K562 (cell line): ENCODE measurements around the gene STX18. TPM values are rescaled to one million over a fixed set of nuclear protein-coding genes. Genes with fewer than 3 reads are reported as not detected.

Experiments used
- ATAC-seq: fragments of 200-7000 bp; cut with Tn5 transposase; 3 replicates; pipeline ENCODE4 v1.9.1; 2020; ENCODE audit warnings: moderate library complexity
- BruUV-seq: library from RNA; stranded (reverse); fragments of 400-500 nt; replicated peaks from 2 replicates; lab custom pipeline; 2021; lab: Mats Ljungman, UMichigan
- CTCF ChIA-PET: fragments of 300-600 bp; formaldehyde crosslinking; extraction: SDS; loops from one replicate; lab custom pipeline; 2021; ENCODE audit warnings: low intra/inter-chr PET ratio; lab: Yijun Ruan, JAX
- POLR2A ChIA-PET: fragments of 300-600, 350-650 bp; sonication (Branson Sonifier 250); formaldehyde crosslinking; extraction: SDS; loops from one replicate; lab custom pipeline; 2021; ENCODE audit warnings: antibody characterized with exemption, inconsistent platforms; lab: Yijun Ruan, JAX
- DNase-seq, 4 experiments: peaks; one replicate each; pipeline versions ENCODE4 v3.0.0 to v3.0.0-alpha.2; 2011 to 2018; ENCODE audit warnings: low spot score in 3 of 4, mixed read lengths in 3 of 4; ENCODE audit errors: extremely low read depth in 1 of 4
- FAIRE-seq: peaks from 2 replicates; lab custom pipeline; 2011; peaks lifted over from hg19 to GRCh38; lab: Jason Lieb, UNC
- H2AFZ ChIP-seq: 2 replicates; pipeline ENCODE4 v1.6.0; 2011; ENCODE audit warnings: low read depth, low read length, control low read depth, inconsistent platforms
- H3K27ac ChIP-seq: fragments of 200-600 bp; 3 replicates; pipeline ENCODE4 v1.8.0; 2011; ENCODE audit warnings: low read depth, mild to moderate bottlenecking, control low read depth, inconsistent platforms, low read length, moderate library complexity, mixed read lengths; ENCODE audit errors: extremely low read depth
- H3K27me3 ChIP-seq, 2 experiments: fragments of 300-600 bp in 1 of 2; 2 replicates in 1 of 2; 3 replicates in 1 of 2; pipeline versions ENCODE4 v1.6.0 to v1.8.0; 2011; ENCODE audit warnings: inconsistent platforms in 2 of 2, low read length in 2 of 2, mild to moderate bottlenecking in 1 of 2, mixed read lengths in 1 of 2, moderate library complexity in 1 of 2; ENCODE audit not compliant: control insufficient read depth in 2 of 2, insufficient read depth in 2 of 2
- H3K36me3 ChIP-seq: fragments of 300-600 bp; 3 replicates; pipeline ENCODE4 v1.8.0; 2011; ENCODE audit warnings: mild to moderate bottlenecking, low read length, inconsistent platforms; ENCODE audit not compliant: control insufficient read depth, insufficient read depth
- H3K4me1 ChIP-seq, 2 experiments: fragments of 200-600 bp in 1 of 2; replicated peaks in 1 of 2; 2 replicates in 1 of 2; 3 replicates in 1 of 2; pipeline versions ENCODE4 v1.5.1 to v1.8.0; 2011; ENCODE audit warnings: inconsistent platforms in 2 of 2, low read length in 2 of 2, mild to moderate bottlenecking in 1 of 2, mixed read lengths in 1 of 2, moderate library complexity in 1 of 2; ENCODE audit not compliant: control insufficient read depth in 2 of 2, insufficient read depth in 2 of 2
- H3K4me2 ChIP-seq: 2 replicates; pipeline ENCODE4 v1.6.1; 2011; ENCODE audit warnings: low read length, control low read depth, inconsistent platforms, mixed read lengths; ENCODE audit not compliant: insufficient read depth
- H3K4me3 ChIP-seq: fragments of 200-600 bp; sonication (generic), shearing (Covaris generic); 2 replicates; pipeline ENCODE4 v1.5.1; 2016; ENCODE audit warnings: control low read depth, inconsistent platforms
- H3K79me2 ChIP-seq: fragments of 200-600 bp; 3 replicates; pipeline ENCODE4 v1.8.0; 2011; ENCODE audit warnings: low read length, inconsistent platforms; ENCODE audit not compliant: control insufficient read depth, insufficient read depth
- H3K9ac ChIP-seq, 2 experiments: 2 replicates each; pipeline versions ENCODE4 v1.6.0 to v1.6.1; 2011; ENCODE audit warnings: low read depth in 2 of 2, low read length in 2 of 2, control low read depth in 1 of 2, inconsistent platforms in 1 of 2, mild to moderate bottlenecking in 1 of 2, mixed read lengths in 1 of 2; ENCODE audit not compliant: insufficient read depth in 1 of 2
- H3K9me1 ChIP-seq: one replicate; pipeline ENCODE4 v1.6.0; 2011; ENCODE audit warnings: inconsistent platforms, mild to moderate bottlenecking, low read length, moderate library complexity; ENCODE audit not compliant: control insufficient read depth, insufficient read depth
- H3K9me3 ChIP-seq: replicated peaks from 2 replicates; pipeline ENCODE4 v1.5.1; 2011; ENCODE audit warnings: low read depth, low read length, inconsistent platforms; ENCODE audit not compliant: control insufficient read depth, insufficient read depth
- H4K20me1 ChIP-seq: replicated peaks from 2 replicates; pipeline ENCODE4 v1.6.1; 2011; ENCODE audit warnings: low read length, inconsistent platforms, mixed read lengths; ENCODE audit not compliant: control insufficient read depth, insufficient read depth
- CEBPB ChIP-seq: fragments of 450-650 bp; IDR thresholded peaks from 2 replicates; pipeline ENCODE4 v1.6.1; 2016; ENCODE audit warnings: missing genetic modification characterization, missing compliant biosample characterization
- ZC3H8 ChIP-seq: fragments of 450-650 bp; IDR thresholded peaks from 2 replicates; pipeline ENCODE4 v1.6.1; 2017
- ZNF217 ChIP-seq: sonication (generic); formaldehyde crosslinking; IDR thresholded peaks from 2 replicates; pipeline ENCODE4 v1.8.0; 2022; ENCODE audit warnings: mild to moderate bottlenecking, missing genetic modification reagents
- WGBS: fragments of 100-300 bp; shearing (Covaris generic); methylation state at CpG from one replicate; pipeline ENCODE4 v1.1.6; 2016; ENCODE audit warnings: low coverage, mixed read lengths; ENCODE audit not compliant: insufficient coverage; ENCODE audit errors: missing lambda C conversion rate; 5-methylcytosine and 5-hydroxymethylcytosine counted together
- in situ Hi-C: fragments of 300-500 bp; cut with MboI; formaldehyde crosslinking; loops from 4 replicates; pipeline ENCODE4 v1.15.0; 2018; ENCODE audit warnings: inconsistent platforms, mixed read lengths
- intact Hi-C: fragments of 100-400 bp; cut with micrococcal nuclease; formaldehyde crosslinking; loops from 2 replicates; pipeline ENCODE4 v1.14.2; 2022
- polyA plus RNA-seq, 8 experiments: library from polyadenylated mRNA; depleted of rRNA in 4 of 8; stranded (reverse) in 5 of 8; unstranded in 3 of 8; fragments of >200 nt; fragmentation: Nextera tagmentation in 2 of 8; fragmentation: Illumina TruSeq in 1 of 8; extraction: Ambion mirVana in 2 of 8; extraction: Trizol in 1 of 8; gene quantifications; 2 replicates each; pipeline versions ENCODE4 v1.2.1 to v1.2.3, GENCODE V29; 2011 to 2014; ENCODE audit warnings: inconsistent platforms in 1 of 8, missing spikeins in 1 of 8
- total RNA-seq, 7 experiments: library from RNA; depleted of rRNA in 6 of 7; stranded (reverse); fragments of >200 nt in 6 of 7; fragmentation: Illumina TruSeq in 2 of 7; extraction: Trizol in 2 of 7; gene quantifications; 2 replicates each; pipeline versions ENCODE4 v1.2.1 to v1.2.3, GENCODE V29; 2011 to 2021; ENCODE audit warnings: low replicate concordance in 1 of 7
- TF ChIP-seq, protein P1 (sequence below): IDR thresholded peaks from 2 replicates; pipeline ENCODE4 v1.6.1; 2014; ENCODE audit warnings: antibody characterized with exemption

STX18 gene
- total and polyA plus RNA-seq, 9 of the 15 experiments (the other 6 are each of a cell fraction or from before 2014, with no cell fraction given) = 6.2 to 41.7 (median 22.7) TPM

DNA sequence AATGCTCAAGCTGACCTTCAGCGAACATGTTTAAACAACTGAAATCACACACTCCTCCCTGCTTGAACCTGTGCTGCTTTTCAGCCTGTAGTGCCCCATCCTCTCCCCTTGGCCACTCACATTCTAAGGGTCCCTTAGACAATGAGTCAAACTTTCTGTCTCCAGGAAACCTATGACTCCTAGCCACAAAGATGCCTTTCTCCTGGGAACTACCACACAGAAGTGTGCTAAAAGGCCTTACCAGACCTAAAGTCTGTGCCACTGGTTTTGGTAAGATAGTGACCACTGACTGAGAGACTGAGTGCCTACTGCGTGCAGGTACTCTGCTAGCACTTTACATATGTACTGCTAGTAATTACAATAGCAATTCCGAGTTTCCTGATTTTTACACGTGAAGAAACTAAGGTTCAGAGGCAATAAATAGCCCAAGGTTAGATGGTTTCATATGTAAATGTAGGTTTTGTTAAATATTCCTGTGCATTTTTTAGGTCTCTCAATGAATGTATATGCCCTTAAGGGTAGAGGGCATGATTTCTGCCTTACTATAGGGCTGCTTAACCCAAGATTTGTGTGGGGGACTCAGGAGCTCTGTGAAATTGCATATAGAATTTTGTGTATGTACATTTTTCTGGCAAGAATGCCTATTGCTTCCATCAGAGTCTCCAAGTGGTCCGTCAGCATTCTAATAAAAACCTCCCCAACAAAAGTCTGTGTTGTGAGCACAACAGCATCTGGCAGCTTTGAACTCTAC, 83.9 kb downstream of the STX18 start (continued):
- no peak for TF ChIP-seq ZNF217 (CRISPR knock-in tag)

DNA sequence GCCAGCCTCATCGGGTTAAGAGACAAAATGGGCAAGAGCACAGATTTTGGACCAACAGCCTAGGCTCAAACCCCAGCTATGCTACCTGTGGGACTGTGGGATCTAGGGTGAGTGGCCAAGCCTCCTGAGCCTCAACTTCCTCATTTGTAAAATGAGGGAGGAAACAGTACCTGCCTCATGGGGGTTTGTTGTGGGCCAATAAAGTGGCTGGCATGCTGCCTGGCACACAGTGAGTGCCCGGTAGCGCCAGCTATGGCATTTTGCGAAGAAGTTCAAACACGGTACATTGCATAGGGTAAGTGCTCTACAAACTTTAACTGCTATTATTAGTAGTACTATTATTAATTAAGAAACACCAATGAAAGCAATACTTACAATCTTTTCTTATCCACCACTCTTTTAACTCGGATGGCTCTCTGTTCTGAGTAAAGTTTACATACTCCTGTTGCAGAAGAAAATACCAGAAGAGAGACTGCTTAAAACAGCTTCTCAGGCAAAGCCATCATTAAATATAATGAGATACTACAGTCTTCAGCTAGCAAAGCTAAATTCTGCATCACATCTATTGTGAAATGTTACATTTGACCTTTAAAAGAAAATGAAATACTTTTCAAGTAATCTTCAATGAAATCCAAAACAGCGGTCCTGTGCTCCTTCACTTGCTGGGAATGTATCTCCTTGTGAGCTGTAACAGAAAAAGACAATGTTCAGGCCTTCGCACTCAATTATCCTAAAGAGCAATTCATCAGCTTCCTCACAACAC, 84.9 kb downstream of the STX18 start:
- H3K4me1 ChIP-seq = no peaks in the 10 kb centered on the region
- H3K36me3 ChIP-seq = peaks cover 35% of the 10 kb centered on the region
- no peaks in the 10 kb centered on the region for H3K27me3 ChIP-seq
- in situ Hi-C loops = no loop called here
- no peak for FAIRE-seq
- H3K9ac ChIP-seq = no peak overlapping the region
- H3K4me3 ChIP-seq = no peak overlapping the region
- intact Hi-C loops = no loop called here
- no peaks in the 10 kb centered on the region for H4K20me1 ChIP-seq
- no peaks in the 10 kb centered on the region for H3K79me2 ChIP-seq
- no peaks in the 10 kb centered on the region for H3K9me3 ChIP-seq
- BruUV-seq = no TSS peak
- H3K27ac ChIP-seq = no peak overlapping the region
- WGBS = 86% methylated on average over 7 of the region's 8 CpGs
- no peak overlapping the region for H3K4me2 ChIP-seq
- TF ChIP-seq ZNF217 (CRISPR knock-in tag) (no peak), ZC3H8 (no peak), CEBPB (tag) (peak; percentile 33; the same call in 1 of the 2 replicates)
- TF ChIP-seq, protein P1, sequence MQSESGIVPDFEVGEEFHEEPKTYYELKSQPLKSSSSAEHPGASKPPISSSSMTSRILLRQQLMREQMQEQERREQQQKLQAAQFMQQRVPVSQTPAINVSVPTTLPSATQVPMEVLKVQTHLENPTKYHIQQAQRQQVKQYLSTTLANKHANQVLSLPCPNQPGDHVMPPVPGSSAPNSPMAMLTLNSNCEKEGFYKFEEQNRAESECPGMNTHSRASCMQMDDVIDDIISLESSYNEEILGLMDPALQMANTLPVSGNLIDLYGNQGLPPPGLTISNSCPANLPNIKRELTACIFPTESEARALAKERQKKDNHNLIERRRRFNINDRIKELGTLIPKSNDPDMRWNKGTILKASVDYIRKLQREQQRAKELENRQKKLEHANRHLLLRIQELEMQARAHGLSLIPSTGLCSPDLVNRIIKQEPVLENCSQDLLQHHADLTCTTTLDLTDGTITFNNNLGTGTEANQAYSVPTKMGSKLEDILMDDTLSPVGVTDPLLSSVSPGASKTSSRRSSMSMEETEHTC = no peak
- TF ChIP-seq, all 486 proteins: peak for 1
- H2AFZ ChIP-seq = no peak overlapping the region
- ChIA-PET POLR2A (no interaction called here), CTCF (no interaction called here)
- no peak for ATAC-seq
- no peak for DNase-seq
- no peaks in the 10 kb centered on the region for H3K9me1 ChIP-seq
